H1 (cell line): ENCODE results near the gene SLC22A8. TPM values are rescaled to one million over a fixed set of nuclear protein-coding genes. Genes with fewer than 3 reads are reported as not detected.

ENCODE experiments used
- RBBP5 ChIP-seq: IDR thresholded peaks from 2 replicates; pipeline ENCODE4 v1.7.1; 2012; ENCODE audit warnings: low read depth, mild to moderate bottlenecking, inconsistent platforms, low read length, moderate library complexity, borderline replicate concordance
- polyA plus RNA-seq, 7 experiments: library from polyadenylated mRNA; depleted of rRNA in 3 of 7; stranded (reverse) in 5 of 7; unstranded in 2 of 7; fragments of >200 nt in 5 of 7; fragments of 200-250 nt in 2 of 7; gene quantifications; 1 replicate in 5 of 7; 2 replicates in 1 of 7; 4 replicates in 1 of 7; pipeline versions ENCODE4 v1.2.1 to v1.2.3, GENCODE V29; 2011 to 2013; ENCODE audit warnings: missing spikeins in 2 of 7, mixed read lengths in 2 of 7
- total RNA-seq: library from RNA; stranded (reverse); fragmentation: NEBNext Ultra II Directional; extraction: Animal tissue kit (Norgen Biotek cat#: 25700); gene quantifications from 2 replicates; pipeline ENCODE4 v1.2.1, GENCODE V29; 2021

The SLC22A8 gene
- total and polyA plus RNA-seq, 2 of the 8 experiments (the other 6 are each of a cell fraction or from before 2014, with no cell fraction given): not detected

- TF ChIP-seq RBBP5: no peak
Measured at GRCh38 chr11:63022441-63022840, 6.8 kb upstream of the SLC22A8 start (continued).
